ENCODE results near the gene EZH1.
"Not testable (repeated sequence)": the region's sequence is repeated elsewhere in the genome, so short reads cannot be mapped to it uniquely, and the experiment has no call there.

EZH1 gene

GRCh38 chr17:42769964-42770363, 25.1 kb upstream of the EZH1 start:
- DNase-seq, result not testable (repeated sequence)

GRCh38 chr17:42768006-42768405, 23.2 kb upstream of the EZH1 start:
- not testable (repeated sequence) for DNase-seq

- DNase-seq, result no peak
These were observed 22.7 kb upstream of the EZH1 start for GRCh38 chr17:42767512-42767911.

- no peak for DNase-seq
These were observed 21.3 kb upstream of the EZH1 start for GRCh38 chr17:42766124-42766523.

- no peak for DNase-seq
These were observed 16.8 kb upstream of the EZH1 start for GRCh38 chr17:42761638-42762037.

- no peak for DNase-seq
These were observed 16.1 kb upstream of the EZH1 start, which contains the start of gene RAMP2 for GRCh38 chr17:42760652-42761581. TSS of gene RAMP2 (plus strand) at chr17:42761227. CDS start at chr17:42761262, 35 bp downstream.

GRCh38 chr17:42759982-42760651, 15.3 kb upstream of the EZH1 start:
- no peak for DNase-seq

GRCh38 chr17:42754782-42755181, 9.9 kb upstream of the EZH1 start:
- DNase-seq, result no peak

- DNase-seq, result no peak
These were observed 6.8 kb upstream of the EZH1 start for GRCh38 chr17:42751628-42752027.

GRCh38 chr17:42750739-42751344, 6.0 kb upstream of the EZH1 start:
- no peak for DNase-seq

- DNase-seq, result no peak
These were observed 4.3 kb upstream of the EZH1 start for GRCh38 chr17:42748908-42749798.

- DNase-seq, result no peak
These were observed 3.5 kb upstream of the EZH1 start for GRCh38 chr17:42748202-42748907.

- DNase-seq, result peak; percentile 80
These were observed 496 bp downstream of the EZH1 start for GRCh38 chr17:42744283-42744805.

- no peak for DNase-seq
These were observed 1.1 kb downstream of the EZH1 start for GRCh38 chr17:42743595-42744282.

GRCh38 chr17:42742916-42743315, 1.9 kb downstream of the EZH1 start:
- DNase-seq, result not testable (repeated sequence)

GRCh38 chr17:42740699-42741098, 4.1 kb downstream of the EZH1 start:
- no peak for DNase-seq

GRCh38 chr17:42725143-42725542, 19.7 kb downstream of the EZH1 start:
- DNase-seq, result no peak

GRCh38 chr17:42723636-42724035, 21.2 kb downstream of the EZH1 start:
- no peak for DNase-seq

- DNase-seq, result no peak
These were observed 23.8 kb downstream of the EZH1 start for GRCh38 chr17:42720996-42721583.

- no peak for DNase-seq
These were observed 35.3 kb downstream of the EZH1 start for GRCh38 chr17:42709561-42709960.

GRCh38 chr17:42708588-42708987, 36.3 kb downstream of the EZH1 start:
- DNase-seq, result no peak

All from activated CD4-positive, CD25-positive, alpha-beta regulatory T cell treated with anti-CD3 and anti-CD28 coated beads, Interleukin-2, amount 50 U/mL, for 72 hours (primary cell).